Lower leg skin (tissue), 3 donors: Measurements from ENCODE around the gene PSMD1.

Experiments
- CTCF ChIP-seq, 3 donors: fragments of 450-650 bp; IDR thresholded peaks; one replicate each; pipeline ENCODE4 v1.5.1; 2016; ENCODE audit warnings: antibody characterized with exemption in 3 of 3, mild to moderate bottlenecking in 3 of 3, moderate library complexity in 2 of 3
- POLR2A ChIP-seq, 2 donors: fragments of 450-650 bp; IDR thresholded peaks; one replicate each; pipeline ENCODE4 v1.6.1; 2016 to 2017; ENCODE audit warnings: antibody characterized with exemption in 2 of 2, mild to moderate bottlenecking in 1 of 2, moderate library complexity in 1 of 2

- TF ChIP-seq CTCF (IDR thresholded peaks at IDR 0.05) (no peak), POLR2A (IDR thresholded peaks at IDR 0.05) (no peak)
Measured at GRCh38 chr2:231181860-231182512, 125.3 kb downstream of the PSMD1 start.
